ENCODE data around the gene ATOX1. TPM values are rescaled to one million over a fixed set of nuclear protein-coding genes. Genes with fewer than 3 reads are reported as not detected.

ATOX1 gene
- total RNA-seq, 1 donor from 2014 or later = 63.6 TPM

DNA sequence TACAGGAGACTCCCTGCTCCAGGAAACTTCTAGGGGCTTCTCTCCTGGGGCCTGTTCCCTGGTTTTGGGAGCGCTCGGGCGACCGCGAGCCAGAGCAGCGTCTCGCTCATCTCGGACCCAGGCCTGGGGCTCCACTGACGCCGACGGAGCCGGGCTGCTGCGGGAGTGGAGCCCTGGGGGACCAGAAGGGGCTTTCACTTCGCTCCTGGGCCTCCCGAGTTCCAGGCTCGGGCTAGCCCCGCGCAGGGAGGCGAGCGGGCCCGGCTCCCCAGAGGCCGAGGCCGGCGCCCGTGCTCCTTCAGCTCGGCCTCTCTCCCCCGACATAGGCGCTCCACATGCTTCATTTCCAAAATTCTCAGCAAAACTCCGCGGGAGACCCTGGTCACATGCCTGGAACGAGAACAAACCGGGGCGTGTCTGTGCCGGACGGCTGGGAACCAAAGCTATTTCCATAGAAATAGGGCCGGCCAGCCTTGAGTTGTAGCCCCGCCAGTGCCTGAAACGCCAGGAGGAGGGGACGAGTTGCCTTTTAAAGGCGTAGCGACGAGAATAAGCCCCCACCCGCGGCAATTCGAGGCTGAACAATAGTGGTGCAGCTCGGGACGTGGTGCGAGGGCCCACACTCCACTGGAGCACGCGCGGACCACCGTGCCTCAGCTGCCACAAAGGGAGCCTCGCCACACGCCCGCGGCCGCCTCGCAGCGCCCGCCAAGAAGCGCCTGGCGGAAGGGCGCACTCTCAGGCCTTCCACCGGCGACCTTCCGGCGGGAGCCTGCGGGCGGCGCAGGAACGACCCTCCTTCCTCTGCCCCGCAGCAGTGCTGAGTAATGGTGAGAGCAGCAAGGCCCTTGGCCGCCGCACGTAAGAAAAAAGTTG lies 12.2 kb upstream of the ATOX1 start:
- no peak for DNase-seq (ENCODE audit: low read depth, low spot score)

- no peak for DNase-seq (ENCODE audit: low read depth, low spot score)
These were observed 8.5 kb upstream of the ATOX1 start for GRCh38 chr5:151766975-151767374.

DNA sequence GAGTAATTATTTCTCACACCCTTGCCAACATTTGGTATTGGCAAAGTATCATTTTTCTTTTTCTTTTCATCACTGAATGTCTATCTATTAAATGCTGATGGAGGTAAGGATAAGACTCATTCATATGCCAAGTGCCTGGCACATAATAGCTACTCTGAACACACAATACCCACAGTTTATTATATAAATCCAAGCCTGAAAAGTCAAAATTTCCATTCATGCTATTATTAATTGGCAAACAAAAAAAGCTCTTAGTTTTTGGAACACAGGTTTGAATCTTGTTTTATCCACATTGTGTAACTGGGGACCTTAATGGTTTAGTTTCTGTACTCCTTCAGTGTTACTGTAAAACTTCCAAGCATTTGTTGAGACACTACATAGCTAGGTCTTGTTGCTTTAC lies 6.4 kb upstream of the ATOX1 start:
- DNase-seq (ENCODE audit: low read depth, low spot score) = no peak

DNA sequence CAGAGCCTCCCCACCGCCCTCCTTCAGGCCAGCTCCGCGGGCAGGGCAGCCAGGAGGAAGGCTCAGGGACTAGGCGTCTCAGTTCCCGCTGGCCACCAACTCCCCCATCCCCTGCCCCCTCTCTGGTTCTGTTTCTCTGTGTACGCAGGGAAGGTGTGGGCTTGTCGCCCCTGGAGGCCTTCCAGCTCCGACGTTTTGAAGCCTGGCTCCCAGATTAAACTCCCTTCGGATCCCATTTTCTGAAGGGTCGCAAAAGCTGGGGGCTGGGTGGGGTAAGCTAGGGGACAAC lies 346 bp downstream of the ATOX1 start:
- no peak for DNase-seq (ENCODE audit: low read depth, low spot score)

DNA sequence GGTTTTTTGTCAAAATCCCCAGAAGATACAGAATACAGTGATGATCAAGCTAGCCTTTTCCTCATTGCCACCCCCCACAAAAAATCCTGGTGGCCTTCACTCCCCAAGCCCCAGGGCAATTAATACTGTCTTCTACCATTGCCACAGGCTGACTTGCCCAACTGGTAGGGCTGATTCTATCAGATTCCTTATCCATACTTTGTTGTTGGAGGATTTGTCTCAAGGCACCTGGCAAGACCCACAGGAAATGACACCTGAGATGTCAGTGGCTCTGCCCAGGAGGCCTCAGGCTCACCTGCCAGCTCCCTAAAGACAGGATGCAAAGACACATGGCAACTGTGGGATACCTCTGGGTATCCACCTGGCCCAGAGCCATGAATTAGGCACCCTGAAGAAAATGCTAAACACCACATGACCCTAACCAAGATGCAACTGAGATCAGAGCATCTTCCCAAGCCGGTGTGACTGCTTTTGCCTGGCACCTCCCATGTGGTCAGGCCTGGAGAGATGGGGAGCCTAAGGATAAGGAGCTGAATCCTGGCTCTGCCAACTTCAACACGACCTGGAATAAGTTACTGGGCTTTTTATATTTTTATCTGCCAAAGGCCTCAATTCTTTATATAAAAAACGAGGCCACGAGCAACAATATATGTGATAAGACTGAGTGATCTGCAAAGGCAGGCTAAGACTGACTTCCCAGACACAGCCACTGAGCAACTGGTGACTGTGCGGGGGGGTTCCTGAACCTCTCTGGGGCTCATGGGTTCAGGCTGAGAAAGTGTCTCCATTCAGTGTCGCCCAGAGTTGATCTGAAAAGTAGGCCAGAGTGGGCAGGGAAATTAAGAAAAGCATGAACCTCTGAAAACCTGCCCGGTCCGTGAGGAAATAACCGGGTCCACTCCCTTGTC lies 944 bp downstream of the ATOX1 start:
- DNase-seq (ENCODE audit: low read depth, low spot score) = no peak

DNA sequence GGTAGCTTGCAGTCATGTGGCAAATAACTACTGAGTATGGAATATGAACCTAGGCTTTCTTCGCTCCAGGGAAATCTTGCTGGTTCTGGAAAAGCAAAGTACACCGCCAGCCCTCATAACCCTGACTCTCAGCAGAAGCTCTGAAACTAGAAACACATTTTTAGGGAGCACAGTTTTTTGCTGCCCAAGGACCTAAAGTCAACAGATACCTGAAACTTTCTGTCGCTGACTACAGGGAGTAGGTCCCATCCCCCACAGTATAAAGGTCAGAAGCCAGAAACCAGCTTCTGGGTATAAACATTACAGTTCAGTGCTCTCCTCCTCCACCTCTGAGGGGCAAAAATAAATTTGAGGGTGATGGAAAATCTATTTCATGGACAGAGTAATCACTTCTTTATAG lies 3.0 kb downstream of the ATOX1 start:
- no peak for DNase-seq (ENCODE audit: low read depth, low spot score)

DNA sequence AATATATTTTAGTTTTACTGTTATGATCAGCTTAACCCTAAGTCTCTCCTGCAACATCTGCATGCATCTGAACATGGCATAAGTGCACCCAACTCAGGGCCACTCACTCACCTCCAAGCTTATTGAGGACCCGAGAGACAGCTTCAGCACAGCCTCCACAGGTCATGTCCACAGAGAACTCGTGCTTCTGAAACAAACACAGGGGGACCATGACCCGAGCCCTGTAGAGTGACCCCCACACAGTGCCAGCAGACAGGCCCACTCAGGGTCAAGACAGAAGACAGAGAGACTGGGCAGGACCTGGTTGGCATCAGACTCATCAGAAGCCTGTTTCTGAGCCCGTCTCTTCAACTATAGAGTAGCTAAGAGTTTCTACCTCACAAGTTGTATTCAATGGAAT lies 6.8 kb downstream of the ATOX1 start:
- DNase-seq (ENCODE audit: low read depth, low spot score) = no peak

DNA sequence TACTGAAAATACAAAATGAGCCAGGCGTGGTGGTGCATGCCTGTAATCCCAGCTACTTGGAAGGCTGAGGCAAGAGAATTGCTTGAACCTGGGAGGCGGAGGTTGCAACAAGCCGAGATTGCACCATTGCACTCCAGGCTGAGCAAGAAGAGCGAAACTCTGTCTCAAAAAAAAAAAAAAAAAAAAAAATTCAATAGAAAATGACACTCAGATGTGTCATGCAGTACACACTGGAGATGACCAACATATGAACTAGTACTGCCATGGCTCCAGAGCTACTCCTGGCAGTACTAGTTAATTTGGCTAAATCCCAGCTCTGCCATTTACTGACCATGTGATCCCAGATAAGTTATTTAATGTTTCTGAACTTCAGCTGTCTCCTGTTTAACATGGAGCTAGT lies 7.3 kb downstream of the ATOX1 start:
- no peak for DNase-seq (ENCODE audit: low read depth, low spot score)

DNA sequence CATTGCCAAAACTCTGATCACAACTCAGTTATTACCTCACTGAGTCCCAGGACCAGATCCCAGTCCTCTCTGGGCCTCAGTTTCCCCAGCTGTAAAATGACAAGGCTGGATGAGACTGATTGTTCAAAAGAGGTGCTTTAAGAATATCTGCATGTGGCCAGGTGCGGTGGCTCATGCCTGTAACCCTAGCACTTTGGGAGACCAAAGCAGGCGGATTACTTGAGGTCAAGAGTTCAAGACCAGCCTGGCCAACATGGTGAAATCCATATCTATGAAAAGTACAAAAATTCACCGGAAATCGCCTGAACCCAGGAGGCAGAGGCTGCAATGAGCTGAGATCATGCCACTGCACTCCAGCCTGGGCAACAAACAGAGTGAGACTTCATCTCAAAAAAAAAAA lies 8.3 kb downstream of the ATOX1 start:
- DNase-seq (ENCODE audit: low read depth, low spot score) = no peak

DNA sequence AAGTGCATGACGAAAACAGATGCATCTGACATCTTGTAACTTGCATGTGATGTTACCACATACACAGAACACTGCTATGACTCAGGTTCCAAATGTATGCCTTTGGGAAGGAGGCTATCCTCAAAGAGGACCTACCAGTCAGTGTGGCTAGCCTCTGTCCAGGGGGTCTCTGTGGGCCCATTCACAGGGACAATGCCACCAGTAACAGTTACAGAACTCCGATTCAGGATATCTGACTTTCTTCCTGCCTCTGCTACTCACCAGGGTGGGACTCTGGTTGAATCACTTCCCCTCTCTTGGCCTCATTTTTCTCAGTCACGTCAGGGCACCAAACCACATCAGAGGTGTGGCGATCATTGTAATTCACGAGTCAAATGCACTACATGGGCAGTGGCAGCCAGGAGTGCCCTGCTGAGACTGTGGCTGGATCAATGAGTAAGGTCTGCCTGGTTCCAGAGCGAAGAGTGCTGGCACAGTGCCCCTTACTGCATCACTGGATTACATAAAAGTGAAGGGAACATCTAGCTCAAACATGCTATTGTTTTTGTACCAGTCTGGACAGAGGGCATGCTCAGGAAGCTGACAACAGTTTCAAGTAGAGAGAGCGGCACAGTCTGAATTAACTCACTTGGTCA lies 13.2 kb downstream of the ATOX1 start:
- DNase-seq (ENCODE audit: low read depth, low spot score) = peak; percentile 54

DNA sequence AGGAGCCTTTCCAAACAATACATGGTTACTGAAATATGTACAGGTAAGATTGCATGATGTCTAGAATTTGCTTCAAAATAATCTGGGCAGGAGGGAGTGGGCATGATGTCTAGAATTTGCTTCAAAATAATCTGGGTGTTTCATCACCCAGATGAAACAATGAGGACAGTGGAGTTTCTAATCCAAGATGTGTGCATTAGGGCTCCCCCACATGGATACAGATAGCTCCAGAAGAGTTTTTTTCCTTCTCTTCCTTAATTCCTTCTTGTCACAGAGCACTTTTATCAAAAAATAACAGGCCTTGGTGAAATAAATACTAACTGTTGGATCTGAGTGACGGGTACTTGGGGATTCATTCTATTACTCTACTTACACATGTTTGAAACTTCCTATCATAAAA lies 14.9 kb downstream of the ATOX1 start:
- no peak for DNase-seq (ENCODE audit: low read depth, low spot score)

- DNase-seq (ENCODE audit: low read depth, low spot score) = no peak
These were observed 15.5 kb downstream of the ATOX1 start for GRCh38 chr5:151742870-151743294.

DNA sequence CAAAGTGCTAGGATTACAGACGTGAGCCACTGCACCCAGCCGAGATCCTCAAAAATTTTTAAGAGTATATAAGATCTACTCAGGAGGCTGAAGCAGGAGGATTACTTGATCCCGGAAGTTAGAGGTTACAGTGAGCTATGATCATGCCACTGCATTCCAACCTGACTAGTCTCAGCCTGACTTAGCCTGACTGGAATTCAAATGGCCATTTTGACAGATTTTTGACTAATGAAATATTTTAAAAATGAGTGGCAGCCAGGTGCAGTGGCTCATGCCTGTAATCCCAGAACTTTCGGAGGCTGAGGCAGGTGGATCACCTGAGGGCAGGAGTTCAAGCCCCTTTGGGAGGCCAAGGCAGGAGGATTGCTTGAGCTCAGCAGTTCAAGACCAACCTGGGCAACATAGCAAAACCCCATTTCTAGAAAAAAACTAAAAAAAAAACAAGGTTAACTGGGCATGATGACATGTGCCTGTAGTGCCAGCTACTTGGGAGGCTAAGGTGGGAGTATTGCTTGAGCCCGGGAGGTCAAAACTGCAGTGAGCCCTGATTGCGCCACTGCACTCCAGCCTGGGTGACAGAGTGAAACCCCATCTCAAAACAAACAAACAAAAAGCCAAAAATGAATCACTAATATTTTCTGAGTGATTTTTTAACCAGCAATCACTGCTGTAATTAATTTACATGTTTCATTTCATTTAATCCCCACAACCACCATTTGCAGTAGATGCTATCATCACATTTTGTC lies 16.6 kb downstream of the ATOX1 start:
- DNase-seq (ENCODE audit: low read depth, low spot score) = no peak

- no peak for DNase-seq (ENCODE audit: low read depth, low spot score)
These were observed 17.5 kb downstream of the ATOX1 start for GRCh38 chr5:151740958-151741373.

DNA sequence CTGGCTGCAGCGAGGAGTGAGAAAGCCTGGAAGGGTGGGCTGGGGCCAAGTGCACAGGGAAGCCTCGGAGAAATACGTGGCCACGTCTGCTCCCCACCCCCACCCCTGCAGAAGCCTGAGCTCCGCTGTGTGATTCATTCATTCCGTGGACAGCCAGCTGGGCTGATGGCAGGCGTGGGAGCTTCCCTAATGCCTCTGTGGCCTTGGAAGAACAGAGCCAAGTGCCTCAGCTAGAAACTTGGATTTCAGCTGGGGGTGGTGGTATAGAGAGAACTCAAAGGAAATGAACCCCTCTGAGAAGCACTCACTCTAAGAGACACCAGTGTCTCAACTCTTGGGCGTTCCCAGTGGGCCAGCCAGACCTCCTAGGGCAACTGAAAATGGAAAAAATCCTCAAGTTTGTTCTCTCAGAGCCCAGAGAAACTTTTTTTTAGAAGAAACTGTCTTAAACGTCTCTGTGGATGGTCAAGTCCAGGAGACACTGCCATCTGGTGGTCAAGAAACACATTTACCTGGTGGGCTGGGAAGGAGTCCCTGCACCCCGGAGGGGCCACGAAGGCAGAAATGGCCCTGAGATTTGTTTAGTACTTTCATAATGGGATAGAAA lies 18.0 kb downstream of the ATOX1 start:
- peak; percentile 41 for DNase-seq (ENCODE audit: low read depth, low spot score)

DNA sequence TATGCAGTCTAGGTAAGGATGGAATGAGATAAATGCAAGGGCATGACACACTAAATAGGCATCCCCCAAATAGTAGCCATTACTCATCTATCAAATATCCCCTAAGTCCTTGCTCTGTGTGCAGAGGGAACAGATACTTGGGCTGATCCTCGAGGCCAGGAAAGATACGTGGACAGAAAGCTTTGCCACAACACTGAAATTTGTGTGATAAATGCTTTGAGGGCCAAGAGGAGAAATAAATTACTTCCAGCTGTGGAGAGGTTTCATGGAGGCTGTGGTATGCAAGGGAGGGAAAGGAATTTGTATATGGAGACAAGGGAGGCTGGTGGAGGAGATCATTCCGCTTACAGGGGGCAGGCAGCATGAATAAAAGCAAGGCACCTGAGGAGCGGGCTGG lies 18.5 kb downstream of the ATOX1 start:
- no peak for DNase-seq (ENCODE audit: low read depth, low spot score)

DNA sequence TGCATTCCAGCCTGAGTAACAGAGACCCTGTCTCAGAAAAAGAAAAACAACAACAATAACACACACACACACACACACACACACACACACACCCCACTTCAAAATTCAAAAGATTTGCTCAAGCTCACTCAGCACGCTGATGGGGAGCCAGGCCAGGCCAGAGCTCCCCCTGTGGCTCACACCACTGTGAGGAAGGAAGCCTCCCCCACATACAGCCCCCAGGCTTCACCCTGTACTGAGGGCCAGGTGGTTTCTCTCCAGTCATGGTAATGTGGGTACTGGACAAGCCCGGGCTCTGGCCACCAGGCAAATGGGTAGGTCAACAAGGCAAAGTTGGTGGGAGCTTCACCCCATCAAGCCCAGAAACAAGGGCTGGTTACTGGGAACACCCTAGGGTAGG lies 19.0 kb downstream of the ATOX1 start:
- no peak for DNase-seq (ENCODE audit: low read depth, low spot score)

DNA sequence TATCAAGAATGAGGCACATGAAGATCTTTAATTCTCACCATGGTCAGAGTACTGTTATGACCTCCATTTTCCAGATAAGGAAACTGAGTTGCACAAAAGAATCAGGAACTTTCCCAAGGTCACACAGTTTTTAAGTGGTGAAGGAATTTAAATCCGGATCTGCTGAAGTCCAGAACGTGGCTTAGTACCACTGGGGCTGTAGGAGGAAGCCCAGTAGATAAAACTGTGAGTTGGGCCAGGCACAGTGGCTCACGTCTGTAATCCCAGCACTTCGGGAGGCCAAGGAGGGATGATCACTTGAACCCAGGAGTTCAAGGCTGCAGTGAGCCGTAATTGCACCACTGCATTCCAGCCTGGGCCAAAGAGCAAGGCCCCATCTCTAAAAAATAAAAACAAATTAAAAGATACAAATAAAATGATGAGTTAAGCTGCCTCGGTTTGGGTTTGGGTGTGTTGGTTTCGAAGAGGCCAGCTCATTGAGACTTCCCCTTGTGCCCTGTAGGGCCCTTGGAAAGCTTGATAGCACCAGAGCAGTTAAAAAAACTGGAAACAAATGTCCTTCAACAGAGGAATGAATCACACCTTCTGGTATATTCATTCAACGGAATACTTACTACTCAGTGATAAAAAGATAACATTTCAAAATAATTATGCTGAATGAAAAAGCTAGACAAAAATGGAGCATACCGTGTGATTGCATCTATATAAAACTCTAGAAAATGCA lies 20.1 kb downstream of the ATOX1 start:
- no peak for DNase-seq (ENCODE audit: low read depth, low spot score)

- no peak for DNase-seq (ENCODE audit: low read depth, low spot score)
These were observed 21.0 kb downstream of the ATOX1 start for GRCh38 chr5:151737431-151737830.

- no peak for DNase-seq (ENCODE audit: low read depth, low spot score)
These were observed 22.8 kb downstream of the ATOX1 start for GRCh38 chr5:151735646-151736045.

GRCh38 chr5:151734064-151734408 lies 24.4 kb downstream of the ATOX1 start:
- DNase-seq (ENCODE audit: low read depth, low spot score) = no peak

All from pulmonary artery endothelial cell (primary cell).